Cardiac fibroblast (primary cell): Measurements from ENCODE around the gene GALNT17.

Experiments
- DNase-seq, 2 donors: peaks; one replicate each; pipeline versions ENCODE4 v3.0.0 to v3.0.0-alpha.2; 2010; ENCODE audit warnings: low read depth in 2 of 2
- H3K4me3 ChIP-seq, 2 donors: replicated peaks in 1 of 2; 1 replicate in 1 of 2; 2 replicates in 1 of 2; pipeline ENCODE4 v1.5.1; 2011; ENCODE audit warnings: low read depth in 2 of 2, low read length in 2 of 2, mild to moderate bottlenecking in 2 of 2, moderate library complexity in 1 of 2
- CTCF ChIP-seq: IDR thresholded peaks from one replicate; pipeline ENCODE4 v1.5.1; 2011; ENCODE audit warnings: low read depth, mild to moderate bottlenecking, low read length, inconsistent platforms

GALNT17 gene

DNA sequence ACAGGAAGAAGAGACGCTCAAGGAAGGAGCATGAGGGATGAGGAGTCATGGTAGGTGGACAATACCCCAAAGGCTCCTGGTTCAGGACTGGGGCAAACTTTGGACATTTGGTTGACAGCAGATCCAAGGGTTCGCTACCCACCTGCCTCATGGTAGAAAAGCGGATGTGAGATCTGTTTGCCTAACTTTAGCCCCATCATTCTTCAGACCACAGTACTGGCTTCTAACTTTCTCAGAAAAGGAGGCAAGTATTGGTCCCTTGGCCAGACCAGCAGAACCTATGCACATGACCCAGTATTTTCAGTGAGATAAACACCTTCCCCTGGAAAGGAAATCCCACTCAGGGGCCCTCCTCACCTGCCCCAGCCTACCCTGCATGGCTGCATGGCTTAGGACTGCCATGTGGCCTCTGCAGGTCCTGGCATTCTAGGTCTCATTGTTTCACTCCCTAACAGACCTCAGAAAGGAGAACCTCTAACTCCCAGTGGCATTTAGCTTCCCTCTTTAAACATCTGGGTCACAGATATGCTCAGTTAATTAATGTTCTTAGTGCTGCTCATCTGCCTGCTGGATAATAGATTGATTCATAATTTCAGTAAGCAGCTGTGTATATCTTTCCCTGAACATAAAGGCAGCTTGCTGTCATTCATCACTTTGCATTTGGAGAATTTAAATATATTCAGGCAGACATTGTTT, 574.1 kb downstream of the GALNT17 start:
- no peak overlapping the region for H3K4me3 ChIP-seq
- no peak for DNase-seq
- TF ChIP-seq CTCF = no peak

- H3K4me3 ChIP-seq = no peak overlapping the region
- DNase-seq = no peak
- TF ChIP-seq CTCF = no peak
These were observed 574.6 kb downstream of the GALNT17 start for GRCh38 chr7:71706597-71706975.

DNA sequence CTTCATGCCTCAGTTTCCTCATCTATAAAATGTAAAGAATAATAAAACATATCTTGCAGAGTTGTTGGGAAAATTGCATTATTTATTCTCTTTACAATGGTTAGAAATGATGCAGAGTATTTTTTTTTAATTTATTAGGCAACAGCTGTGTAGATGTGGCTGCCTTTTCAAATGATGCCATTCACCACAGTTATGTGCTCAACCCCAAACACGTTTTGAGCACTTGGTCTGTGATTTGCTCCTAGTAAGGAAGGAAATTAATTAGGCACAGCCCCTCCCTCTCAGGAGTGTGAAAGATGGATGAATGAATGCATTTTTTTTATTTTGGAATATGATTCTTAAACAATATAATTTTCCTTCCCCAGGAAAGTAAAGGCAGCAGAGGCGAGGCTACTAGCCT, 575.1 kb downstream of the GALNT17 start:
- DNase-seq = no peak
- TF ChIP-seq CTCF = no peak
- H3K4me3 ChIP-seq = no peak overlapping the region

- DNase-seq = no peak
- no peak for TF ChIP-seq CTCF
- no peak overlapping the region for H3K4me3 ChIP-seq
These were observed 576.8 kb downstream of the GALNT17 start for GRCh38 chr7:71708710-71709109.

- H3K4me3 ChIP-seq = no peak overlapping the region
- no peak for TF ChIP-seq CTCF
- DNase-seq = no peak
These were observed 578.5 kb downstream of the GALNT17 start for GRCh38 chr7:71710442-71710841.

DNA sequence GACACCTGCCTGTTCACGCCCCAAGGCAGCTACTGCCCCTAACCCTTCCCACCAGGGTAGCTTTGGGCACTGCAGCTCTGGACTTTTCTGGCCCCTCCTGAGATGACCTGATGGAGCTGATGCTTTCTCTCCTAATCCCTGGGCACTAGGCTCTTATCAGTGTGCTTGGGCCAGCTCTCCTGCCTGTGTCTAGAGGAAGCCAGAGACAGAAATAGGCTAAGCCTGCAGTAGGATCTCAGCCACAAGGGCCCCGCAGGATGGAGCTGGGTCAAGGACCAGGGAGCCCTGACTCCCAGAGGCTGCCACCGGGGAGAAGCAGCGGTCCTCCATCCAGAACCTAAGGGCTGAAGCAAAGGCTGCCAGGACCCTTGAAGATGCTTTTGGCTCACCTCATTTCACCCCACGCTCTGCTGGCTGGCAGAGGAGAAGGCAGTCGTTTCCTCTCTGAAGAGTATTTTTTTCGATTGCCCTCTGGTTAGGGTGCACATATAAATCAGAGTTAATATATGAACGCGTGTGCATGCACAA, 580.8 kb downstream of the GALNT17 start:
- DNase-seq = no peak
- no peak overlapping the region for H3K4me3 ChIP-seq
- TF ChIP-seq CTCF = no peak

- TF ChIP-seq CTCF = no peak
- DNase-seq = no peak
- H3K4me3 ChIP-seq = no peak overlapping the region
These were observed 584.7 kb downstream of the GALNT17 start for GRCh38 chr7:71716690-71717089.
